ENCODE data around the gene TRPM5. TPM values are rescaled to one million over a fixed set of nuclear protein-coding genes. Genes with fewer than 3 reads are reported as not detected.

Gene TRPM5
- total and polyA plus RNA-seq, 2 of the 4 experiments (the other 2 are of a cell fraction) = not detected

- no peak overlapping the region for H3K9ac ChIP-seq (ENCODE audit: low read depth, low read length)
- intact Hi-C loops (cut with micrococcal nuclease) = no loop called here
- ChIA-PET POLR2A (ENCODE audit: unreplicated experiment) (no interaction called here), CTCF (no interaction called here)
- no peak overlapping the region for H2BK15ac ChIP-seq (ENCODE audit: low read depth, low read length)
- H3K4me1 ChIP-seq (ENCODE audit: control insufficient read depth, insufficient read depth, low read length) = no peaks in the 10 kb centered on the region
- no peak overlapping the region for H2BK5ac ChIP-seq (ENCODE audit: low read depth, low read length, poor library complexity, severe bottlenecking)
- H4K5ac ChIP-seq (ENCODE audit: low read depth, low read length) = no peak overlapping the region
- H2BK120ac ChIP-seq (ENCODE audit: low read depth, low read length) = no peak overlapping the region
- no peak overlapping the region for H3K56ac ChIP-seq (ENCODE audit: extremely low read depth, insufficient read depth, low read length)
- H4K8ac ChIP-seq (ENCODE audit: low read depth in 2 of 2, low read length in 2 of 2) = no peak overlapping the region
- no peak overlapping the region for H3K18ac ChIP-seq (ENCODE audit: low read depth, low read length)
- no peak overlapping the region for H3K27ac ChIP-seq (ENCODE audit: insufficient read depth, low read length)
- H2BK20ac ChIP-seq (ENCODE audit: low read depth, low read length) = no peak overlapping the region
- no peak overlapping the region for H3K4me2 ChIP-seq (ENCODE audit: low read depth, low read length)
- no peak overlapping the region for H2AK5ac ChIP-seq (ENCODE audit: low read depth, low read length)
- no peaks in the 10 kb centered on the region for H3K9me3 ChIP-seq (ENCODE audit: control insufficient read depth, insufficient read depth, low read length)
- no peaks in the 10 kb centered on the region for H4K20me1 ChIP-seq (ENCODE audit: insufficient read depth, low read length)
- H3K4me3 ChIP-seq (ENCODE audit: insufficient read depth, low read depth, low read length) = no peak overlapping the region
- no peak overlapping the region for H3K14ac ChIP-seq (replicated peaks; ENCODE audit: low read depth, low read length)
- no TSS peak for BruUV-seq (replicated peaks)
- TF ChIP-seq FOS (IDR thresholded peaks at IDR 0.05; ENCODE audit: low read depth, low read length) = no peak
- no peak for TF ChIP-seq CTCF (conservative IDR thresholded peaks at IDR 0.05; ENCODE audit: low read depth, low read length)
- TF ChIP-seq RFX5 (IDR thresholded peaks at IDR 0.05; ENCODE audit: low read depth, low read length) = no peak
- TF ChIP-seq SMC3 (IDR thresholded peaks at IDR 0.05; ENCODE audit: low read depth, low read length) = no peak
- no peak for TF ChIP-seq USF2 (IDR thresholded peaks at IDR 0.05; ENCODE audit: low read depth, low read length)
- no peak for TF ChIP-seq RCOR1 (IDR thresholded peaks at IDR 0.05; ENCODE audit: insufficient replicate concordance, low read length)
- no peak for TF ChIP-seq MAFK (IDR thresholded peaks at IDR 0.05; ENCODE audit: low read depth, low read length)
- no peaks in the 10 kb centered on the region for H3K79me1 ChIP-seq (ENCODE audit: low read depth in 1 of 2, low read length in 2 of 2)
- H3K23ac ChIP-seq (ENCODE audit: low read depth, low read length) = no peak overlapping the region
- in situ Hi-C loops (cut with MboI; ENCODE audit: low sequenced_read_pairs) = loop anchor here (10.0 kb wide), 1 partner anchor 77 kb away; no protein-coding TSS in a partner anchor
- DNase-seq (no peak), ATAC-seq (ENCODE audit: low read depth) (no peak)
- H3K9me1 ChIP-seq (ENCODE audit: insufficient read depth, low read length) = no peaks in the 10 kb centered on the region
- no peak overlapping the region for H4K91ac ChIP-seq (ENCODE audit: insufficient read depth, low read depth, low read length)
- no peak overlapping the region for H2AK9ac ChIP-seq (replicated peaks; ENCODE audit: low read depth, low read length, poor library complexity)
- dilution Hi-C loops (cut with HindIII; ENCODE audit: low sequenced_read_pairs, unreplicated experiment) = no loop called here
- H3K27me3 ChIP-seq (ENCODE audit: control insufficient read depth, insufficient read depth, low read length) = peaks cover 20% of the 10 kb centered on the region
- no peaks in the 10 kb centered on the region for H3K36me3 ChIP-seq (ENCODE audit: control insufficient read depth, insufficient read depth, low read length)
- no peak overlapping the region for H2AFZ ChIP-seq (replicated peaks; ENCODE audit: low read length, poor library complexity)
- no peak overlapping the region for H3K4ac ChIP-seq (ENCODE audit: low read depth, low read length)
- WGBS, 2 experiments (ENCODE audit: extremely low coverage in 2 of 2, insufficient read length in 1 of 2) = no CpG with 5 or more reads among the region's 4 CpGs
Observed at GRCh38 chr11:2437516-2437915, 6.8 kb downstream of the TRPM5 start.
